ENCODE data around the gene KRT34.
"Not testable (repeated sequence)": the region's sequence is repeated elsewhere in the genome, so short reads cannot be mapped to it uniquely, and the experiment has no call there.

The KRT34 gene

GRCh38 chr17:41381943-41382342 is at the start of gene KRT34:
KRT34 (minus strand) TSS chr17:41382306; CDS start chr17:41382246, 60 bp downstream.
- not testable (repeated sequence) for H3K9me3 Mint-ChIP-seq; H3K4me3 Mint-ChIP-seq; H3K27ac Mint-ChIP-seq; ATAC-seq; H3K36me3 Mint-ChIP-seq; DNase-seq (ENCODE audit: low spot score in 2 of 2); H3K4me1 Mint-ChIP-seq

- not testable (repeated sequence) for H3K36me3 Mint-ChIP-seq; H3K4me1 Mint-ChIP-seq; DNase-seq (ENCODE audit: low spot score in 2 of 2); ATAC-seq; H3K4me3 Mint-ChIP-seq; H3K27ac Mint-ChIP-seq; H3K9me3 Mint-ChIP-seq
Observed at GRCh38 chr17:41430376-41430775, 48.3 kb upstream of the KRT34 start.

- no peak overlapping the region for H3K27ac Mint-ChIP-seq
- DNase-seq (ENCODE audit: low spot score in 2 of 2) (no peak), ATAC-seq (no peak)
- H3K4me3 Mint-ChIP-seq: no peak overlapping the region
- no peaks in the 10 kb centered on the region for H3K36me3 Mint-ChIP-seq
- H3K9me3 Mint-ChIP-seq: no peaks in the 10 kb centered on the region
- H3K4me1 Mint-ChIP-seq: no peaks in the 10 kb centered on the region
Observed at GRCh38 chr17:41429667-41430066, 47.6 kb upstream of the KRT34 start.

GRCh38 chr17:41428591-41429291 is 46.6 kb upstream of the KRT34 start:
- DNase-seq (ENCODE audit: low spot score in 2 of 2): no peak
- no peak overlapping the region for H3K4me3 Mint-ChIP-seq
- no peak for ATAC-seq
- H3K36me3 Mint-ChIP-seq: no peaks in the 10 kb centered on the region
- no peaks in the 10 kb centered on the region for H3K9me3 Mint-ChIP-seq
- no peaks in the 10 kb centered on the region for H3K4me1 Mint-ChIP-seq
- H3K27ac Mint-ChIP-seq: no peak overlapping the region

GRCh38 chr17:41424111-41424635 is 42.1 kb upstream of the KRT34 start, which contains the start of gene KRT37:
KRT37 (minus strand) TSS chr17:41424585; CDS start chr17:41424523, 62 bp downstream.
- H3K4me1 Mint-ChIP-seq: no peaks in the 10 kb centered on the region
- H3K36me3 Mint-ChIP-seq: no peaks in the 10 kb centered on the region
- no peak within 1 kb of the TSS for H3K4me3 Mint-ChIP-seq
- H3K9me3 Mint-ChIP-seq: no peaks in the 10 kb centered on the region
- DNase-seq (ENCODE audit: low spot score in 2 of 2) (no peak), ATAC-seq (no peak)
- H3K27ac Mint-ChIP-seq: no peak within 1 kb of the TSS

GRCh38 chr17:41422586-41422985 is 40.5 kb upstream of the KRT34 start:
- not testable (repeated sequence) for ATAC-seq; H3K9me3 Mint-ChIP-seq; H3K4me1 Mint-ChIP-seq; H3K36me3 Mint-ChIP-seq; H3K27ac Mint-ChIP-seq; DNase-seq (ENCODE audit: low spot score in 2 of 2); H3K4me3 Mint-ChIP-seq

GRCh38 chr17:41421617-41422016 is 39.5 kb upstream of the KRT34 start:
- ATAC-seq (no peak), DNase-seq (ENCODE audit: low spot score in 2 of 2) (no peak)
- H3K27ac Mint-ChIP-seq: no peak overlapping the region
- H3K9me3 Mint-ChIP-seq: no peaks in the 10 kb centered on the region
- no peaks in the 10 kb centered on the region for H3K36me3 Mint-ChIP-seq
- H3K4me1 Mint-ChIP-seq: peaks cover 9% of the 10 kb centered on the region
- no peak overlapping the region for H3K4me3 Mint-ChIP-seq

- Mint-ChIP-seq H3K36me3 (no peaks in the 10 kb centered on the region), H3K27ac (no peak overlapping the region), H3K9me3 (no peaks in the 10 kb centered on the region), H3K4me3 (no peak overlapping the region), H3K4me1 (peaks cover 9% of the 10 kb centered on the region)
- DNase-seq (ENCODE audit: low spot score in 2 of 2) (no peak), ATAC-seq (no peak)
Observed at GRCh38 chr17:41421116-41421515, 39.0 kb upstream of the KRT34 start.

GRCh38 chr17:41420134-41420533 is 38.0 kb upstream of the KRT34 start:
- DNase-seq (ENCODE audit: low spot score in 2 of 2) (no peak), ATAC-seq (no peak)
- Mint-ChIP-seq H3K36me3 (no peaks in the 10 kb centered on the region), H3K4me3 (no peak overlapping the region), H3K4me1 (peaks cover 9% of the 10 kb centered on the region), H3K9me3 (no peaks in the 10 kb centered on the region), H3K27ac (no peak overlapping the region)

- Mint-ChIP-seq H3K36me3 (no peaks in the 10 kb centered on the region), H3K27ac (no peak overlapping the region), H3K9me3 (no peaks in the 10 kb centered on the region), H3K4me1 (peaks cover 9% of the 10 kb centered on the region), H3K4me3 (no peak overlapping the region)
- ATAC-seq (no peak), DNase-seq (ENCODE audit: low spot score in 2 of 2) (no peak)
Observed at GRCh38 chr17:41419716-41420115, 37.6 kb upstream of the KRT34 start.

- Mint-ChIP-seq H3K27ac (no peak overlapping the region), H3K4me3 (no peak overlapping the region), H3K36me3 (no peaks in the 10 kb centered on the region), H3K4me1 (peaks cover 9% of the 10 kb centered on the region), H3K9me3 (no peaks in the 10 kb centered on the region)
- ATAC-seq (no peak), DNase-seq (ENCODE audit: low spot score in 2 of 2) (no peak)
Observed at GRCh38 chr17:41418116-41418860, 36.2 kb upstream of the KRT34 start.

- ATAC-seq: peak; percentile 49
- Mint-ChIP-seq H3K4me1 (peaks cover 9% of the 10 kb centered on the region), H3K36me3 (no peaks in the 10 kb centered on the region), H3K4me3 (no peak overlapping the region), H3K9me3 (no peaks in the 10 kb centered on the region), H3K27ac (no peak overlapping the region)
- no peak for DNase-seq (ENCODE audit: low spot score in 2 of 2)
Observed at GRCh38 chr17:41417576-41418015, 35.5 kb upstream of the KRT34 start.

- DNase-seq (ENCODE audit: low spot score in 2 of 2) (no peak), ATAC-seq (no peak)
- H3K27ac Mint-ChIP-seq: no peak overlapping the region
- no peaks in the 10 kb centered on the region for H3K36me3 Mint-ChIP-seq
- H3K4me3 Mint-ChIP-seq: no peak overlapping the region
- peaks cover 9% of the 10 kb centered on the region for H3K4me1 Mint-ChIP-seq
- H3K9me3 Mint-ChIP-seq: no peaks in the 10 kb centered on the region
Observed at GRCh38 chr17:41417127-41417526, 35.0 kb upstream of the KRT34 start.

- peaks cover 9% of the 10 kb centered on the region for H3K4me1 Mint-ChIP-seq
Observed at GRCh38 chr17:41416479-41416878, 34.4 kb upstream of the KRT34 start.

GRCh38 chr17:41415833-41416335 is 33.8 kb upstream of the KRT34 start:
- ATAC-seq (no peak), DNase-seq (ENCODE audit: low spot score in 2 of 2) (no peak)
- Mint-ChIP-seq H3K27ac (no peak overlapping the region), H3K9me3 (no peaks in the 10 kb centered on the region), H3K36me3 (no peaks in the 10 kb centered on the region), H3K4me1 (peaks cover 9% of the 10 kb centered on the region), H3K4me3 (no peak overlapping the region)

More at GRCh38 chr17:41416479-41416878, 34.4 kb upstream of the KRT34 start:
- no peak overlapping the region for H3K27ac Mint-ChIP-seq
- H3K9me3 Mint-ChIP-seq: no peaks in the 10 kb centered on the region
- no peaks in the 10 kb centered on the region for H3K36me3 Mint-ChIP-seq
- ATAC-seq (no peak), DNase-seq (ENCODE audit: low spot score in 2 of 2) (no peak)
- H3K4me3 Mint-ChIP-seq: no peak overlapping the region
